BLaER1 (cell line): Measurements from ENCODE around the gene BIN1.
A peak's percentile ranks its signal among the peaks of the same experiment; 100 is the strongest.

ENCODE experiments used
- H3K27ac ChIP-seq: shearing (Covaris generic); formaldehyde crosslinking; 2 replicates; pipeline ENCODE4 v1.8.1; 2022
- H3K27me3 ChIP-seq: shearing (Covaris generic); formaldehyde crosslinking; 2 replicates; pipeline ENCODE4 v1.8.1; 2022
- H3K36me3 ChIP-seq: shearing (Covaris generic); formaldehyde crosslinking; 2 replicates; pipeline ENCODE4 v1.8.1; 2022
- H3K4me1 ChIP-seq: shearing (Covaris generic); formaldehyde crosslinking; 2 replicates; pipeline ENCODE4 v1.8.1; 2022
- H3K4me2 ChIP-seq: shearing (Covaris generic); formaldehyde crosslinking; 2 replicates; pipeline ENCODE4 v1.8.1; 2022
- H3K4me3 ChIP-seq: shearing (Covaris generic); formaldehyde crosslinking; 2 replicates; pipeline ENCODE4 v1.8.1; 2022
- H3K9ac ChIP-seq: shearing (Covaris generic); formaldehyde crosslinking; 2 replicates; pipeline ENCODE4 v1.8.1; 2022
- H3K9me3 ChIP-seq: shearing (Covaris generic); formaldehyde crosslinking; 2 replicates; pipeline ENCODE4 v1.8.1; 2022
- H4K20me1 ChIP-seq: shearing (Covaris generic); formaldehyde crosslinking; 2 replicates; pipeline ENCODE4 v1.8.1; 2022
- Cebpa-rat ChIP-seq: shearing (Covaris generic); IDR thresholded peaks from 2 replicates; pipeline ENCODE4 v1.8.1; 2022

Gene BIN1

DNA sequence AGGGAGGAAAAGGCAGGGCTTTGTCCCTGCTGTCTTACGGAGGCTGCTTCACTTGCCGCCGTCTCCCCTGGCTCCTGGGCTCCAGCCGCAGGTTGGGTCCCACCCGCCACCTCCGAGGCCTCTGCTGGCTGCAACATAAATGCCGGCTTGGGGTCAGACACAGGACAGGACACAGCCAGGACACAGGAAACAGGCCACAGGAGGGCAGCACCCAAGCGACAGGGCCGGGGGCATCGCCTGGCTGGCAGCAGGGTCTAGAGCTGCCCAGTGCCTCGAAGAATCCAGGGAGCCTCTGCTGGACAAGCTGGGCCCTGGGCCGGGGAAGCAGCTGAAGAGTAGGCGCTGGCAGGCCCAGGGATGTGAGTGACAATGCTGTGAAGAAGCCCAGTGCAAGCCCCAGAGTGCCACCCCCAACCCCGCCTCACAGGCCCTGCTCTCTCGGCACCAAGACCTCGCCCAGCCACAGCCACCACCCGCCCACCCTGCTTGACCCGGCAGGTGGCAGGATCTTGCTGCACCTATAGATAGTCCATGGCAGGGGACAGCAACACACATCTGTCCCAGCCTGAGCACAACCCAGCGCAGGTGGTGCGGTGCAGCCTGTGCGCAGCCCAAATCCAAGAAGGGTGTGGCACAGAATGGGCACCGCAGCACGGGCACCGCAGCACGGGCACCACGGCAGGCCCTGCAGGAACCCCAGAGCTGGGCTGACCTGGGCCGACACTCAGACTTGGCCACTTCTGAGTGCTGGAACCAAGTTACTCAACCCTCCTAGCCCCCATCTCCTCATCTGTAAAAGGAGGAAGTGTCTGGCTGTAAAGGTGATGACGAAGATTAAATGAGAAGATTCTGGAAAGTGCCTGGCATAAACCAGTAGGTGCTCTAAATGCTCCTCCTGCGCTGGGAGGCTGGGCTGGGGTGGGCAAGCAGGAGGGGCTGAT, 55.6 kb downstream of the BIN1 start:
- Histone ChIP-seq H3K9ac (0 out of 2 replicates have a peak overlapping the region, but pooled peaks have one; percentile 4), H3K9me3 (peaks cover 8% of the 10 kb centered on the region; the same call in 1 of the 2 replicates), H3K27ac (peak overlapping the region; percentile 61; the same call in 1 of the 2 replicates), H3K4me3 (no peak overlapping the region), H3K36me3 (peaks cover 74% of the 10 kb centered on the region), H3K27me3 (no peaks in the 10 kb centered on the region), H3K4me2 (peak overlapping the region; percentile 90), H4K20me1 (peaks cover 61% of the 10 kb centered on the region), H3K4me1 (peaks cover 60% of the 10 kb centered on the region)
- TF ChIP-seq Cebpa-rat, result no peak

DNA sequence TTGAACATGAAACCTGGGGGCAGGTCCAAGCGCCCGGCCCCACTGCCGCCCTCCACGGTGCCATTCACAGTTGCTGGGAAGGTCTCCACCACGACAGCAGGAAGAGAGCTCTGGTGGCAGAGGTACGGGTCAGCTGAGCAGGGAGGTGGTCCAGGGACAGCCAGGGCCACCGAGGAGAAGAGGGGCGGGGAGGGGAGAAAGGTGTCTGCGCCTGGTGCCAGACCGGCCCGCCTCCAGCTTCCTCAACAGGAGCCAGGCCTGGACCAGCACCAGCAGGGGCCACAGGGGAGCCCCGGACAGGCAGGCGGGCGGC, 56.2 kb downstream of the BIN1 start:
- Histone ChIP-seq H3K4me2 (peak overlapping the region; percentile 90), H3K4me3 (no peak overlapping the region), H3K4me1 (peaks cover 60% of the 10 kb centered on the region), H3K9ac (0 out of 2 replicates have a peak overlapping the region, but pooled peaks have one; percentile 4), H3K36me3 (peaks cover 68% of the 10 kb centered on the region), H4K20me1 (peaks cover 61% of the 10 kb centered on the region), H3K27me3 (no peaks in the 10 kb centered on the region), H3K9me3 (peaks cover 8% of the 10 kb centered on the region; the same call in 1 of the 2 replicates), H3K27ac (0 out of 2 replicates have a peak overlapping the region, but pooled peaks have one; percentile 22)
- TF ChIP-seq Cebpa-rat, result no peak

DNA sequence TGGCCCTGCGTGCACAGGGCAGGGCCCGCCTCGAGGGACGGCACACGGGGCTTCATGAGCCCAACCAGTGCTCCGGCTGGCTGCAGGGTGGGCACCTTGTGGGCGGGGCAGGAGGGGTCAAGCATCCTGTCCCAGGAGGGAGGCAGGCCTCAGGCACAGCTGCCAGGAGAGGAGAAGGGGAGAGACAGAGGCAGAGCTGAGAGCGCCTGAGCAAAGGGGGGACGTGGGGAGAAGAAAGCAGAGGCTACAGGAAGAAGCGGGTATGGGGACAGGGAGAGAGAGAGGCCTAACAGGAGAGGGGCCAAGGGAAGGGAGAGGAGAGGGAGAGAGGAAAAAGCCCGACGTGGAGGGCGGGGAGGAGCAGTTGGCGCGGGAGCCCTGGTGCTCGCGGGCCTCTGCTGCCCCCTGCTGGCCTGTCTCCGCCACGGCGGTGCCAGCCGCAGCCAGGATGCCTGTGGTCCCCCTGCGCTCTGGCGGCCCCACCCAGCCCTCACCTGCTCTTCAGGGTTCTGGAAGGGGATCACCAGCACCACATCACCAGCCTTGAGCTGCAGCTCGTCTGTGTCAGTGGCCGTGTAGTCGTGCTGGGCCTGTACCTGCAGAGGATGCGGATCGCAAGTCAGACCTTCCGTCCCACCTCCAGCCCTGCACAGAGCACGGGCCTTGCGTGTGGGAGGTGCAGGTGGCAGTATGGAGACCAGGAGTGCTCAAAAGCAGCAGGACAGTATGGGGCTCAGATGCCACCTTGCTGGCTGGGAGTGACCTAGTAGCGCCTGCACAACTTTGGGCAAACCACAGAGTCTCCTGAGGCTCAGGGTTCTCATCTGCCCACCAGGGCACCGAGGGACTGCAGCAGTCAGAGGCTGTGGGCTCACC, 56.8 kb downstream of the BIN1 start:
- Histone ChIP-seq H3K9ac (0 out of 2 replicates have a peak overlapping the region, but pooled peaks have one; percentile 4), H3K4me3 (no peak overlapping the region), H3K9me3 (peaks cover 8% of the 10 kb centered on the region; the same call in 1 of the 2 replicates), H3K27me3 (no peaks in the 10 kb centered on the region), H3K27ac (peak overlapping the region; percentile 54), H3K4me2 (peak overlapping the region; percentile 90), H3K4me1 (peaks cover 58% of the 10 kb centered on the region), H3K36me3 (peaks cover 63% of the 10 kb centered on the region), H4K20me1 (peaks cover 59% of the 10 kb centered on the region)
- TF ChIP-seq Cebpa-rat, result no peak

DNA sequence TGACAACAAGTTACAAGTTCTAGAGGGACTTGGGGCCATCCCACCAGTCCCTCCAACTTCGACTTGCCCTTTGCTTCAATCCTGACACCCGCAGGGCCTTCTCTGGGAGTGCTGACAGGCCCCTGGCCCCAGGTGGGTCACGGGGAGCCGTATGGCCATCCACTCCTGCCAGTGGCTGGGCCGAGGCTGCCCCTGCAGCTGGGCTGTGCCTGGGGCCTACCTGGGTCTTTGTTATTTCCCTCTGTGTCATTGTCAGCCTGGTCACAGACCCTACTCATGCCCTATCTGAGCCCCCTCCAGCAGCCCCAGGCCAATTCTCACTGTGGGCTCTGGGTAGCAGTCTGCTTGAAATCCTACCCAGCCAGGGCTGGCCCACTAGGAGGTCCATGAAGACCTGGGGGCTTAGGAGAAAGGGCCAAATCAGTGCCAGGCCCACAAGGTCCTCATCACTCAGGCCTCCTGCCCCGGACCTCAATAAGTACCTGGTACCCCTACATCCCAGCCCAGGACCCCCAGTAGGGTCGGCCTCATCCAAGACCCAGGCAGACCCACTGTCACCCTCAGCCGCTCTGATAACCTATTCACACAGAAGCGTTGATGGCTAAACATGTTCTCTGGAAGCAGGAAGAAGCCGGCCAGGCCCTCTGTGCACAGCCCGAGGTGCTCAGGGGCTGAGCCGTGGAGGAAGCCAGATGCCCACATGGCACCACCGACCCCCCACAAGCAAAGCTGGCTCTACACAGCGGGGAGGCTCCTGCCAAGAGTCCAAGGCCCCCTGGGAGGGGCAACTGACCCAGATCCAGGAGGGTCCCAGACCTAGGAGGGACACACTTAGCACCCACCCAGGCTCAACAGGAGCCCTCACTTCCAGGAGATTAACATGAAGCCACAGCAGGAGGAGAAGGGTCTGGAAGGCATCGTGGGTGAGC, 57.7 kb downstream of the BIN1 start:
- peak overlapping the region; percentile 54 for H3K27ac ChIP-seq
- peaks cover 50% of the 10 kb centered on the region for H4K20me1 ChIP-seq
- H3K9ac ChIP-seq, result no peak overlapping the region
- no peaks in the 10 kb centered on the region for H3K27me3 ChIP-seq
- H3K9me3 ChIP-seq, result peaks cover 8% of the 10 kb centered on the region; the same call in 1 of the 2 replicates
- H3K4me2 ChIP-seq, result peak overlapping the region; percentile 90
- no peak overlapping the region for H3K4me3 ChIP-seq
- peaks cover 54% of the 10 kb centered on the region for H3K36me3 ChIP-seq
- TF ChIP-seq Cebpa-rat, result no peak
- peaks cover 49% of the 10 kb centered on the region for H3K4me1 ChIP-seq

DNA sequence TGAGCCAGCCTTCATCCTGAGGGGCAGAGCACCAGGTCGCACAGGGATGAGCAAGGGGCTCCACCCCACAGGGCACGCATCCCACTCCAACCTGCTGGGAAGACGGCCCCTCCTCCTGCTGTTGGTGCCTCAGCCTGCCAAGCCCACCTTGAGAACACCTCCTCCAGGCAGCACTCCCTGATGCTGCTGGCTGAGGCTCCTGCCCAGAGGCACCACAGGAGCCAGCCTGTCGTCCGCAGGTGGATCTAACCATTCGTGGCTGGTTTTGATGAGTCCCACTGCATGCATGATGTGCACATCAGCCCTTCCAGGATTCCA, 58.4 kb downstream of the BIN1 start:
- Histone ChIP-seq H4K20me1 (peaks cover 43% of the 10 kb centered on the region), H3K4me1 (peaks cover 44% of the 10 kb centered on the region), H3K27ac (no peak overlapping the region), H3K9me3 (peaks cover 8% of the 10 kb centered on the region; the same call in 1 of the 2 replicates), H3K4me3 (no peak overlapping the region), H3K36me3 (peaks cover 48% of the 10 kb centered on the region), H3K4me2 (no peak overlapping the region), H3K9ac (no peak overlapping the region), H3K27me3 (no peaks in the 10 kb centered on the region)
- TF ChIP-seq Cebpa-rat, result no peak

DNA sequence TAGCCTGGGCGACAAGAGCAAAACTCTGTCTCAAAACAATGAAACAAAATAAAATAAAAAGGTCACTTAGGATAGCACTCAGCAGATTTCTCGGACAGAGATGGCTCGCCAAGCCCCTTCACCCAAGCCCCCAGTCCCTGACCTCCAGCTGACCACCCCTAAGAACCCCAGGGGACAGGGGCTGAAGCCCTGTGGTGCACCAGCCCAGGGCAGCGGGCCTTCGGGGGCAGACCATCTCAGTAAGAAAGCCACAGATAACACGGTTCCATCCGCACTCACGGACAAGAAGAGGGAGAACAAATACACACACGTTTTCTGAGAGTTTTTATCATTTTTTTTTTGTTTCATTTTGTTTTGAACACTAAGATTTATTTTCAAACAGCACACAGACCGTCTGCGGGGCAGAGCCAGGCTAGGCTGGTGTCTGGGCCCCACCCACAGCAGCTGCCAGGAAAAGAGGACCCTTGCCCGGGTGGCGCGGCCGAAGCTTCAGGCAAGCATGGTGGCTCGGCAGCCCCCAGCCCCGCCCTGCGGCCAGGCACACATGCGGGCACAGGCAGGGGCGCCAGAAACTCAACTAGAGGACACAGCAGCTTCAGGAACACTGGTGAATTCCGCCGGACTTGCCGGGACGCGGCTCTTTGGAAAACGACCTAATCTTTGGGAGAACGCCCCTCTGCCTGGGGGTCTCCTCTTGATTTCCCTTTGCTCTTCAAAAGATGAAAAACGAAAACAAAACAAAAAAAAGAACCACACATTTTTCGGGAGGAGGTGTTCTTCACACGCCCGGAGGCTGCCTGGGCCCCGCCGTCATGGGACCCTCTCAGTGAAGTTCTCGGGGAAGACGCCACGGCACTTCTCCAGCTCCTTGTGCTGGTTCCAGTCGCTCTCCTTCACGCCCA, 59.0 kb downstream of the BIN1 start:
- Histone ChIP-seq H3K27ac (no peak overlapping the region), H3K9ac (no peak overlapping the region), H3K9me3 (peaks cover 8% of the 10 kb centered on the region; the same call in 1 of the 2 replicates), H3K4me2 (no peak overlapping the region), H4K20me1 (peaks cover 37% of the 10 kb centered on the region), H3K4me1 (peaks cover 44% of the 10 kb centered on the region), H3K36me3 (peaks cover 43% of the 10 kb centered on the region), H3K4me3 (no peak overlapping the region), H3K27me3 (no peaks in the 10 kb centered on the region)
- TF ChIP-seq Cebpa-rat, result no peak

DNA sequence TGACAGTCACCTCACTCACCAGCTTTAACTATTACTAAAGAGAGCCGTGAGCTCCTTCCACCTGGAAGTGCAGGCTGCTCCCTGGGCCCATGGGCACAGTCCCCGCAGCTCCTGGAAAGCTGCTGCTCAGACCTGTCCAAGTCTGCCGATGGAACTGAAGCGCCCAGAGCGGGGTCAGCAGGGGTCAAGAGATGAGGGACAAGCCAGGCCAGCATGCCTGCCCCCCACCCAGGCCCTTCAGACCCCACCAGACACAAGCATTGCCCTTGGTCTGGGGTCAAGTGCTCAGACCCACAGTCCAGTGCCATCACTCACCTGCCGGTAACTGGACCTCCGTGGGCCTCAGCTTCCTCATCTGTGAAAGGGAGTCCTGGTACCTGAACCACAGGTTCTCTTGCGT, 59.9 kb downstream of the BIN1 start:
- no peak for TF ChIP-seq Cebpa-rat
- no peak overlapping the region for H3K27ac ChIP-seq
- H3K9me3 ChIP-seq, result peaks cover 8% of the 10 kb centered on the region; the same call in 1 of the 2 replicates
- peaks cover 44% of the 10 kb centered on the region for H3K4me1 ChIP-seq
- no peak overlapping the region for H3K4me2 ChIP-seq
- H4K20me1 ChIP-seq, result peaks cover 28% of the 10 kb centered on the region
- H3K27me3 ChIP-seq, result no peaks in the 10 kb centered on the region
- peaks cover 43% of the 10 kb centered on the region for H3K36me3 ChIP-seq
- no peak overlapping the region for H3K9ac ChIP-seq
- no peak overlapping the region for H3K4me3 ChIP-seq

DNA sequence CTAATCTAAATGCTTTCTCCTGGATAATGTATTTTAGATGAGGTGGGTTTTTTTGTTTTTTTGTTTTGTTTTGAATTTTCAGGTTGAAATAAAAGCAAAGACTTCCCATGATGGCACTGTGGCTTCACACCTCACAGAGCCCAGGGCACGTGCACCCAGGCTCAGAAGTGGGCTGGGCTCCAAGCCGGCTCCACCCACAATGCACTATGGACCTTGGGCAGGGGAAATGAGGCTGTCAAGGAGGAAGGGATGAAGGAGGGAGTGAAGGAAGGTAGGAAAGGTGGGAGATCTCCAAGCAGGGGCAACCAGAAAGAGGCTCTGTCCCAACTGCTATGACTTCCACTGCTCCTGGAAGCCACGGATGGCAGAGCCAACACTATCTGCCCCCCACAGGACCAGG, 60.4 kb downstream of the BIN1 start:
- TF ChIP-seq Cebpa-rat, result no peak
- H3K4me2 ChIP-seq, result no peak overlapping the region
- H3K4me3 ChIP-seq, result no peak overlapping the region
- no peak overlapping the region for H3K27ac ChIP-seq
- H3K9ac ChIP-seq, result no peak overlapping the region
- no peaks in the 10 kb centered on the region for H3K27me3 ChIP-seq
- peaks cover 44% of the 10 kb centered on the region for H3K4me1 ChIP-seq
- peaks cover 23% of the 10 kb centered on the region for H4K20me1 ChIP-seq
- peaks cover 8% of the 10 kb centered on the region; the same call in 1 of the 2 replicates for H3K9me3 ChIP-seq
- peaks cover 43% of the 10 kb centered on the region for H3K36me3 ChIP-seq
